ENCODE results near the gene AP3B1.

DNA sequence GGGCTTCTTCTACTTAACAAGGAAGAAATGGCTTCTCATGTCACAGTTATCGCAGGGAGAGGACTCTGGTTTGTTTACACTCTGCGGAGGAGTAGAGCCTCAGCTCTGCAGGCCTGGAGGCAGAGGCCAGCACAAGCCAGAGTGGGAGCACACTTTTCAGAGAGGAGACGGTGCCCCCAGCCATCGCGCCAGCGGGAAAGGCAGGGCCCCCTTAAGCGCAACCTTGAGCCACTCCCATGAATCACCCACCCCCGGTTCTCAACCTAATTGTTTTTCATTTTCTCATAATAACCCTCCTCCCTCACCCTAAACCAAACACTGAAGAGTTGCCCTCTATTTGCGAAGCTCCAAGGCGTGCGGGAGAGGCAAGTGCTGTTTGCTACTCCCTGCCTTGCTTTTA, 309.9 kb downstream of the AP3B1 start:
- no peak for TF ChIP-seq CTCF (conservative IDR thresholded peaks at IDR 0.05; ENCODE audit: low read length)
- no peak for TF ChIP-seq EZH2phosphoT487 (IDR thresholded peaks at IDR 0.05; ENCODE audit: borderline replicate concordance, low read depth, low read length)

All from OCI-LY7 (cell line).